Measurements from ENCODE around the gene PRR20D.
"Not testable (repeated sequence)": the region's sequence is repeated elsewhere in the genome, so short reads cannot be mapped to it uniquely, and the experiment has no call there.

The PRR20D gene

GRCh38 chr13:57160332-57160731 lies at the start of gene PRR20D:
TSS of gene PRR20D (plus strand) at chr13:57160632. CDS start at chr13:57161019, 387 bp downstream.
- DNase-seq: not testable (repeated sequence)

- DNase-seq: no peak
These were observed 45.5 kb upstream of the PRR20D start for GRCh38 chr13:57114945-57115344.

- DNase-seq: no peak
These were observed 36.8 kb upstream of the PRR20D start for GRCh38 chr13:57123681-57124080.

DNA sequence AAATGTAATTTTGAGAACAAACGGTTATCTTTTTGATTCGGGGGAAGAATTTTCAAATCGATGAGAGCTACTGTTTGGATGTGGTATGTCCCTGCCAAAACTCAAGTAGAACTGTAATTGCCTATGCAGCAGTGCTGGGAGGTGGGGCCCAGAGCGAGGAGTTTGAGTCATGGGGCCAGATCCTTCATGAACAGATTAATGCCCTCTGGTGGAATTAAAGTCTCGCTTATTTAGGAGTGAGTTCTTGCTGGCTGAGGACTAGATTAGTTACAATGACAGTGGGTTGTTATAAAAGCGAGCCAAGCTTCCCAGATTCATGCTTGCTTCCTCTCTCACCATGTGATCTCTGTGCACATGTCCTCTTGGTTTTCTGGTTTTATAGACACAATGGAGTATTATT lies 31.5 kb upstream of the PRR20D start:
- no peak for DNase-seq

- DNase-seq: no peak
These were observed 24.3 kb upstream of the PRR20D start for GRCh38 chr13:57136093-57136492.

- DNase-seq: no peak
These were observed 22.8 kb upstream of the PRR20D start for GRCh38 chr13:57137585-57137984.

GRCh38 chr13:57138988-57139387 lies 21.4 kb upstream of the PRR20D start:
- no peak for DNase-seq

- not testable (repeated sequence) for DNase-seq
These were observed 20.7 kb upstream of the PRR20D start for GRCh38 chr13:57139781-57140180.

GRCh38 chr13:57140235-57140968 lies 20.0 kb upstream of the PRR20D start, which contains the start of gene PRR20A:
TSS of gene PRR20A (plus strand) at chr13:57140918. CDS start at chr13:57141305, 387 bp downstream.
- not testable (repeated sequence) for DNase-seq

DNA sequence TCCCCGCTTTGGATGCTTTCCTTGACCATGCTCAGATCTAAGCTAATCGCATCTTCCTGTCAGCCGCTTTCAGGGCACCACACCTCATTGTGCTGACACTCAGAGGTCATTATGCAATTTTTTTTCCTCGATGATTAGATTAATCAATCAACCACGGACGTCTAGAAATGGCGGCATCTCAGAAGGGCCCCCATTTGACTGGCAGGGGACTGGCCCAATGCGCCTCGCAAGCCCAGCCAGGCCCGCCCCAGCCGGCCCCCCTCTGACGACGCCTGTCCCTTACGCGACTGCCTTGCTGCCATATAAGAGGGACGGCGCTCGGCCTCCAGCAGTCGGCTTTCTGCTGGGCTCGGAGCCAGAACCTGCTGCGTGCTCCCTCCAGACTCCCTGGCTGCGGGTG lies 13.2 kb upstream of the PRR20D start, which contains the start of gene PRR20B:
TSS of gene PRR20B (plus strand) at position 301 of the 400 bp plus-strand sequence. CDS start 387 bp downstream, outside the sequence.
- DNase-seq: not testable (repeated sequence)

DNA sequence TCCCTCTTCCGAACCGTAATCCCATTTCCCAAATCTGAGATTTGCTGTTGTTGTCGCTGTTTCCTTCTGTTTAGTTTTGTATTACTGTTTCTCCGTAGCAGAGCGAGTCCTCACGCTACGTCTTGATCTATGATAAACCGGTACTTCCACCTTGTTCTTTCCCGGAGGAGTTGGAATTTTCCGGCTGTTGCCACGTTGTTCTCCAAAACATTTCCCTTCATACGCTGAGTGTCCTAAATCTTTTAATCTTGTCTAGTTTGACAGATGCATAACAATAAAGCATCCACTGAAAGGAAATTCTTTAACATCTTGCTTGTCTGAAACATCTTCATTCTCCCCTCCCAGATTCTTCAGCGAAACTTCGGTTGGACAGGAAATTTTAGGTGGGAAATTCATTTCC lies 12.3 kb upstream of the PRR20D start:
- DNase-seq: not testable (repeated sequence)

DNA sequence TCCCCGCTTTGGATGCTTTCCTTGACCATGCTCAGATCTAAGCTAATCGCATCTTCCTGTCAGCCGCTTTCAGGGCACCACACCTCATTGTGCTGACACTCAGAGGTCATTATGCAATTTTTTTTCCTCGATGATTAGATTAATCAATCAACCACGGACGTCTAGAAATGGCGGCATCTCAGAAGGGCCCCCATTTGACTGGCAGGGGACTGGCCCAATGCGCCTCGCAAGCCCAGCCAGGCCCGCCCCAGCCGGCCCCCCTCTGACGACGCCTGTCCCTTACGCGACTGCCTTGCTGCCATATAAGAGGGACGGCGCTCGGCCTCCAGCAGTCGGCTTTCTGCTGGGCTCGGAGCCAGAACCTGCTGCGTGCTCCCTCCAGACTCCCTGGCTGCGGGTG lies 6.7 kb upstream of the PRR20D start, which contains the start of gene PRR20C:
TSS of gene PRR20C (plus strand) at position 301 of the 400 bp plus-strand sequence. CDS start 387 bp downstream, outside the sequence.
- not testable (repeated sequence) for DNase-seq

DNA sequence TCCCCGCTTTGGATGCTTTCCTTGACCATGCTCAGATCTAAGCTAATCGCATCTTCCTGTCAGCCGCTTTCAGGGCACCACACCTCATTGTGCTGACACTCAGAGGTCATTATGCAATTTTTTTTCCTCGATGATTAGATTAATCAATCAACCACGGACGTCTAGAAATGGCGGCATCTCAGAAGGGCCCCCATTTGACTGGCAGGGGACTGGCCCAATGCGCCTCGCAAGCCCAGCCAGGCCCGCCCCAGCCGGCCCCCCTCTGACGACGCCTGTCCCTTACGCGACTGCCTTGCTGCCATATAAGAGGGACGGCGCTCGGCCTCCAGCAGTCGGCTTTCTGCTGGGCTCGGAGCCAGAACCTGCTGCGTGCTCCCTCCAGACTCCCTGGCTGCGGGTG lies 6.5 kb downstream of the PRR20D start, which contains the start of gene PRR20E:
TSS of gene PRR20E (plus strand) at position 301 of the 400 bp plus-strand sequence. CDS start 387 bp downstream, outside the sequence.
- DNase-seq: not testable (repeated sequence)

- no peak for DNase-seq
These were observed 31.2 kb downstream of the PRR20D start for GRCh38 chr13:57191667-57192066.

- DNase-seq: no peak
These were observed 52.6 kb downstream of the PRR20D start for GRCh38 chr13:57212989-57213388.
